SU-DHL-6 (cell line): ENCODE measurements around the gene SERINC1.

Source experiments
- H2AFZ ChIP-seq: fragments of 200-600 bp; sonication (generic); 2 replicates; pipeline ENCODE4 v1.6.1; 2014; ENCODE audit warnings: low read depth, mild to moderate bottlenecking, moderate library complexity, mixed read lengths, antibody characterized with exemption, low read length; ENCODE audit not compliant: severe bottlenecking
- H3F3A ChIP-seq: fragments of 200-600 bp; shearing (Covaris generic); 2 replicates; pipeline ENCODE4 v1.6.0; 2016; ENCODE audit warnings: antibody characterized with exemption, mild to moderate bottlenecking; ENCODE audit not compliant: insufficient read depth
- H3K27ac ChIP-seq: fragments of 200-600 bp; sonication (generic); 2 replicates; pipeline ENCODE4 v1.5.1; 2016; ENCODE audit warnings: low read depth, mild to moderate bottlenecking, low read length, moderate library complexity, mixed read lengths
- H3K27me3 ChIP-seq: fragments of 200-600 bp; sonication (generic), shearing (Covaris generic); 2 replicates; pipeline ENCODE4 v1.6.0; 2014; ENCODE audit warnings: mild to moderate bottlenecking, low read length
- H3K36me3 ChIP-seq: fragments of 200-600 bp; sonication (generic); 2 replicates; pipeline ENCODE4 v1.6.1; 2014; ENCODE audit warnings: mild to moderate bottlenecking, low read length, mixed read lengths
- H3K4me2 ChIP-seq: fragments of 300-600, 200-600 bp; shearing (Covaris generic), sonication (generic); 2 replicates; pipeline ENCODE4 v1.6.0; 2014; ENCODE audit warnings: low read length, low read depth, mild to moderate bottlenecking; ENCODE audit not compliant: poor library complexity, severe bottlenecking
- H3K4me3 ChIP-seq: fragments of 200-600 bp; sonication (generic); 2 replicates; pipeline ENCODE4 v1.5.1; 2014; ENCODE audit warnings: antibody characterized with exemption, low read length, mild to moderate bottlenecking, mixed read lengths; ENCODE audit not compliant: insufficient read depth, poor library complexity, severe bottlenecking
- H3K79me2 ChIP-seq: fragments of 200-600 bp; sonication (generic); 2 replicates; pipeline ENCODE4 v1.6.1; 2014; ENCODE audit warnings: mild to moderate bottlenecking, low read length, moderate library complexity; ENCODE audit not compliant: insufficient read depth
- H3K9ac ChIP-seq: fragments of 200-600 bp; sonication (generic); 2 replicates; pipeline ENCODE4 v1.7.0; 2014; ENCODE audit warnings: mild to moderate bottlenecking, low read length
- H3K9me2 ChIP-seq: fragments of 200-600 bp; sonication (generic); replicated peaks from 2 replicates; pipeline ENCODE4 v1.6.1; 2014; ENCODE audit warnings: low read length; ENCODE audit not compliant: insufficient read depth
- H3K9me3 ChIP-seq: fragments of 200-600 bp; sonication (generic); 2 replicates; pipeline ENCODE4 v1.6.1; 2014; ENCODE audit warnings: low read length, mixed read lengths; ENCODE audit not compliant: insufficient read depth
- H4K20me1 ChIP-seq: fragments of 200-600 bp; sonication (generic); 2 replicates; pipeline ENCODE4 v1.6.1; 2014; ENCODE audit warnings: low read depth, mild to moderate bottlenecking, antibody characterized with exemption, low read length, moderate library complexity, mixed read lengths
- CTCF ChIP-seq: fragments of 200-600 bp; sonication (generic); IDR thresholded peaks from one replicate; pipeline ENCODE4 v1.5.1; 2017; ENCODE audit warnings: antibody characterized with exemption, mild to moderate bottlenecking, low read length, moderate library complexity; ENCODE audit not compliant: insufficient read depth, poor library complexity, severe bottlenecking
- EZH2phosphoT487 ChIP-seq: fragments of 200-600 bp; sonication (generic), shearing (Covaris generic); conservative IDR thresholded peaks from 2 replicates; pipeline ENCODE4 v1.6.1; 2018; ENCODE audit warnings: mild to moderate bottlenecking, antibody characterized with exemption, low read length, moderate library complexity, mixed read lengths

Gene SERINC1

GRCh38 chr6:122438975-122439374, 32.6 kb downstream of the SERINC1 start:
- Histone ChIP-seq H3K79me2 (no peaks in the 10 kb centered on the region), H2AFZ (no peak overlapping the region), H3F3A (peaks cover 12% of the 10 kb centered on the region; the same call in 1 of the 2 replicates), H3K36me3 (peaks cover 57% of the 10 kb centered on the region), H3K27me3 (no peaks in the 10 kb centered on the region), H3K9me2 (no peaks in the 10 kb centered on the region), H3K9ac (no peak overlapping the region), H3K4me3 (no peak overlapping the region), H3K9me3 (peaks cover 16% of the 10 kb centered on the region; the same call in 1 of the 2 replicates), H4K20me1 (no peaks in the 10 kb centered on the region), H3K27ac (no peak overlapping the region), H3K4me2 (no peak overlapping the region)
- no peak for TF ChIP-seq CTCF
- no peak for TF ChIP-seq EZH2phosphoT487

- H3F3A ChIP-seq: peaks cover 7% of the 10 kb centered on the region; the same call in 1 of the 2 replicates
- no peak overlapping the region for H3K4me2 ChIP-seq
- H3K4me3 ChIP-seq: no peak overlapping the region
- peaks cover 74% of the 10 kb centered on the region for H3K36me3 ChIP-seq
- H3K9ac ChIP-seq: no peak overlapping the region
- no peaks in the 10 kb centered on the region for H3K9me2 ChIP-seq
- H3K27me3 ChIP-seq: no peaks in the 10 kb centered on the region
- H3K27ac ChIP-seq: no peak overlapping the region
- H3K9me3 ChIP-seq: no peaks in the 10 kb centered on the region
- no peak overlapping the region for H2AFZ ChIP-seq
- H4K20me1 ChIP-seq: no peaks in the 10 kb centered on the region
- TF ChIP-seq CTCF (no peak), EZH2phosphoT487 (no peak)
- no peaks in the 10 kb centered on the region for H3K79me2 ChIP-seq
Measured at GRCh38 chr6:122432816-122433215, 38.8 kb downstream of the SERINC1 start.

- no peaks in the 10 kb centered on the region for H3K9me2 ChIP-seq
- no peak overlapping the region for H3K9ac ChIP-seq
- H4K20me1 ChIP-seq: no peaks in the 10 kb centered on the region
- no peak overlapping the region for H3K27ac ChIP-seq
- no peaks in the 10 kb centered on the region for H3K9me3 ChIP-seq
- TF ChIP-seq CTCF (no peak), EZH2phosphoT487 (no peak)
- H3K79me2 ChIP-seq: no peaks in the 10 kb centered on the region
- peaks cover 7% of the 10 kb centered on the region; the same call in 1 of the 2 replicates for H3F3A ChIP-seq
- H3K4me3 ChIP-seq: no peak overlapping the region
- H2AFZ ChIP-seq: no peak overlapping the region
- H3K27me3 ChIP-seq: no peaks in the 10 kb centered on the region
- no peak overlapping the region for H3K4me2 ChIP-seq
- H3K36me3 ChIP-seq: peaks cover 73% of the 10 kb centered on the region
Measured at GRCh38 chr6:122431780-122432179, 39.8 kb downstream of the SERINC1 start.
